ENCODE data around the gene STXBP1.

STXBP1 gene

GRCh38 chr9:127712371-127712770, 100.3 kb downstream of the STXBP1 start:
- in situ Hi-C loops (cut with MboI; ENCODE audit: low sequenced_read_pairs): no loop called here

GRCh38 chr9:127712867-127713266, 100.8 kb downstream of the STXBP1 start:
- in situ Hi-C loops (cut with MboI; ENCODE audit: low sequenced_read_pairs): no loop called here

- in situ Hi-C loops (cut with MboI; ENCODE audit: low sequenced_read_pairs): no loop called here
These were observed 102.1 kb downstream of the STXBP1 start for GRCh38 chr9:127714020-127714750.

GRCh38 chr9:127714951-127715469, 102.9 kb downstream of the STXBP1 start:
- in situ Hi-C loops (cut with MboI; ENCODE audit: low sequenced_read_pairs): no loop called here

GRCh38 chr9:127715470-127716337, 103.6 kb downstream of the STXBP1 start, which contains the start of the genes PTRH1 and TTC16:
PTRH1 (minus strand) TSS chr9:127715663; CDS start chr9:127715639, 24 bp downstream.
TTC16 (plus strand) TSS chr9:127716079; CDS start chr9:127716146, 67 bp downstream.
- in situ Hi-C loops (cut with MboI; ENCODE audit: low sequenced_read_pairs): no loop called here

- in situ Hi-C loops (cut with MboI; ENCODE audit: low sequenced_read_pairs): no loop called here
These were observed 104.3 kb downstream of the STXBP1 start for GRCh38 chr9:127716412-127716811.

GRCh38 chr9:127717766-127718165, 105.7 kb downstream of the STXBP1 start:
- in situ Hi-C loops (cut with MboI; ENCODE audit: low sequenced_read_pairs): no loop called here

GRCh38 chr9:127720031-127720864, 108.2 kb downstream of the STXBP1 start:
- in situ Hi-C loops (cut with MboI; ENCODE audit: low sequenced_read_pairs): no loop called here

- in situ Hi-C loops (cut with MboI; ENCODE audit: low sequenced_read_pairs): no loop called here
These were observed 108.8 kb downstream of the STXBP1 start for GRCh38 chr9:127720865-127721227.

GRCh38 chr9:127721391-127721821, 109.3 kb downstream of the STXBP1 start:
- in situ Hi-C loops (cut with MboI; ENCODE audit: low sequenced_read_pairs): no loop called here

GRCh38 chr9:127722055-127722745, 110.1 kb downstream of the STXBP1 start:
- in situ Hi-C loops (cut with MboI; ENCODE audit: low sequenced_read_pairs): no loop called here

GRCh38 chr9:127723013-127723412, 110.9 kb downstream of the STXBP1 start:
- in situ Hi-C loops (cut with MboI; ENCODE audit: low sequenced_read_pairs): no loop called here

- in situ Hi-C loops (cut with MboI; ENCODE audit: low sequenced_read_pairs): no loop called here
These were observed 111.4 kb downstream of the STXBP1 start for GRCh38 chr9:127723444-127723843.

GRCh38 chr9:127724012-127724411, 111.9 kb downstream of the STXBP1 start:
- in situ Hi-C loops (cut with MboI; ENCODE audit: low sequenced_read_pairs): no loop called here

GRCh38 chr9:127726871-127727270, 114.8 kb downstream of the STXBP1 start:
- in situ Hi-C loops (cut with MboI; ENCODE audit: low sequenced_read_pairs): no loop called here

- in situ Hi-C loops (cut with MboI; ENCODE audit: low sequenced_read_pairs): no loop called here
These were observed 116.7 kb downstream of the STXBP1 start for GRCh38 chr9:127728808-127729207.

- in situ Hi-C loops (cut with MboI; ENCODE audit: low sequenced_read_pairs): loop anchor here (10.0 kb wide), 3 partner anchors 135 to 225 kb away; partner anchors contain the start of gene AK1
These were observed 117.6 kb downstream of the STXBP1 start for GRCh38 chr9:127729522-127730256.

- in situ Hi-C loops (cut with MboI; ENCODE audit: low sequenced_read_pairs): loop anchor here (10.0 kb wide), 3 partner anchors 135 to 225 kb away; partner anchors contain the start of gene AK1
These were observed 118.2 kb downstream of the STXBP1 start for GRCh38 chr9:127730262-127730661.

- in situ Hi-C loops (cut with MboI; ENCODE audit: low sequenced_read_pairs): loop anchor here (10.0 kb wide), 3 partner anchors 136 to 226 kb away; partner anchors contain the start of gene AK1
These were observed 118.8 kb downstream of the STXBP1 start for GRCh38 chr9:127730799-127731410.

All from HL-60/S4 (cell line).